GM19043 (cell line): ENCODE measurements around the gene C8A.

ENCODE experiments used
- ATAC-seq: cut with Tn5 transposase; IDR thresholded peaks from one replicate; pipeline ENCODE4 v1.9.1; 2021; ENCODE audit warnings: low read depth; ENCODE audit not compliant: unreplicated experiment

C8A gene

DNA sequence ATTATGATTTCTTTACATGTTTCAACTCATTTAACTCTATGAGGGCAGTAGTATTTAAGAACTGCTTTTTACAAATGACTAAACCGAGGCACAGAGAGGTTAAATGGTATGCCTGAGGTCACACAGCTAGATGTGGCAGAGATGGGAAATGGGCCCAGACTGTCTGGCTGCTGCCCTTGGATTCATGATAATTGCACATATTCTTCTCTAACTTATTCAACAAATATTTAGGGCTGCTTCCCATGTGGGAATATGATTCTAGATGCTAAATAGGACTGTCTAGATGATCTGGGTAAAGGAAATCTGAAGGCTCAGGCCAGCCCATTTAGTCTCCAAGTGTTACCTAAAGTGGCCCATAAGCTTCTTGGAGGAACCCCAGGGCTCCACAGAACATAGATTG, 26.2 kb downstream of the C8A start:
- no peak for ATAC-seq

DNA sequence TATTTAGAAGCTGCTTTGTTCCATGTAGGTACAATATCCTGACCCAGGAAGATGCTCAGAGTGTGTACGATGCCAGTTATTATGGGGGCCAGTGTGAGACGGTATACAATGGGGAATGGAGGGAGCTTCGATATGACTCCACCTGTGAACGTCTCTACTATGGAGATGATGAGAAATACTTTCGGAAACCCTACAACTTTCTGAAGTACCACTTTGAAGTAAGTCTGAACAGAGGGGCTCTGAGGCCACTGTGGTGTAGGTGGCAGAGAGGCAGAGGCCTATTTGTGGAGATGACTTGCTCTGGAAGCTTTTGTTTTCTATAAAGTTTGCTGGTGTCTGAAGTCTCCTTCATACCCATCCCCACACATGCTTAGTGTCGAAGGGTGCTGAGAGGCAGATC, 26.8 kb downstream of the C8A start:
- ATAC-seq, result no peak

DNA sequence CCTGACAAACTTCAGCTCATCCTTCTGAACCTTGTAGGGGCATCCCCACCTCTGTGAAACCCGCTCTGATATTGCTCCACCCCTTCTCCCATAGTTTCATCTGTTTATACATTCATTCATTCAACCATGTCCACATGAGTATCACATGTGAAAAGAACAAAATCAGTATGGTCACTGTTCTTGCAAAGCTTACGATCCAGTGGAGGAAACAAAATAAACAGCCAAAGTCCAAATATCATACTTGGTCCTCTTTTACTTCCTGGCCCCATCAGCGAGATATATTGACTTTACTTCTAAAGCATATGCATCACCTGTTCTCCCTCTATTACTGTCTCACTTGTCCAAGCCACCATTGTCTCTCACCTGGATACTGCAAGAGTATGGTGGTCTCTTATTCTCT, 35.6 kb downstream of the C8A start:
- no peak for ATAC-seq

DNA sequence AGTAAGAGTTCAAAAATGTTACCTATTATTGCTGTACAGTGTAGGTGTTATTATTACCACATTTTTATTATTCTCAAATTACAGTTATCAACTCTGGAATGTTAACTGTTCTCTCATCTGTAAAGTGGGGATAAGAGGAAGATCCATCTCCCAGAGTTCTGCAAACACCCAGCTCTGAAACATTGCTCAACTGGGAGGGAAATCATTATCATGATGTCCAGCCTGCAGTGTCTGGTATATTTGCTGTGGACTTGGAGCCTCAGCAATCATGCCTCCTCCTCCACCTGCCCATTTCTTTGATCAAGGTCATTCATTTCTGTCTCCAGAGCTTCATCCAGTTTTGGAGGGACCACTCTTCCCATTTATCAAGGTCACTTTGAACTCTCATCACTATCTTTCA, 39.4 kb downstream of the C8A start:
- no peak for ATAC-seq

DNA sequence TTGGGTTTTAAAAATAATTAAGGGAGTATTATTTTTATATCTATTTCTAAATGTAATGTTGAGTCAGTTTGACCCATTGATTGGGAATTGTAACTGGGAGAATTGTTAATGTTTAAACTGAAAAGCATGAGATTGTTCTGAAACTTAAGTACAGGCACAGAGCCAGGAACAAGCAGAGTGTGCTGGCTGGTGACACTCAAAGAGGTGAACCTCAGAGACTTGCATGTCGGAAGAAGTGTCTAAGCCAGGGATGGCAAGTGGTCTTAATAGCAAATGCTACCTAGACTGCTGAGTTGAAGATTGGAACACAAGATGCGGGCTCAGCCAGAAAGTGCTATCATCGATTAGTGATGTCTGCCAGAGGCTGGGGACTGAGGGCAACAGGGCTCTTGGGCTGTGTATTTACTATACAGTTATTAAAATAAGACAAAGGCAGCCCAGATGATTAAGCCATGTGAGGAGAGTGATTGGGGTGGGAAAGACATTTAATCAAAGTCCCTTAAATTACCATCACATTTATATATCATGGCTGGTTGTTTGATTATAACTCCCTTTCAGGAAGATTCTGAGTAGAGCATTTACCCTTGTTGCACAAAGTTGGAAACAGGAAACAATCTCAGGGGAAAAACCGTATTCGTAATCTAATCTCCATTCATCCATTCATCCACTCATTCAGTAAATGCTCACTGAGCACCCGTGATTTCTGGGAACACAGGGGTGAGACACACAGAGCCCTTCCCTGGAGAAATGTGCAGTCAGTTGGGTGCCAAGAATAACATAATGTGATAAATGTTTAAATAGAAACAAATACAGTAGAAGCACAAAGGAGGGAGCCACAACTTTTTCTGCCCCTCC, 42.8 kb downstream of the C8A start:
- ATAC-seq, result no peak

DNA sequence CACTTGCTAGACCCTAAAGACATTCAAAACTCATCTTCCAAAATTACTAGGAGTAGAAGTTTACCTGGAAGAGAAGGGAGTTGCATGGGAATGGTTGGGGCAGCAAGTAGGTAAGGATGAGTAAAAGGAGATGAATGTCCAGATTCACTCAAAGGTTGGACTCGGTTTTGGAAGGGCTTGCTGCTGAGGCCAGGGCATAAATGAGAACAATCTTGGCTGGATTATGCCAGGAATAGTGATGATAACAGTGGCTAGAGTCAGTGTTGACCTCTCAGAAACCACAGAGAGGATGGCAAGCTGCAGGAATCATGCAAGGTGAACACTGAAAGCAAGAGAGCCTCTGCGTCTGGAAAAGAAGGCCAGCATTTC, 43.4 kb downstream of the C8A start:
- ATAC-seq, result no peak

DNA sequence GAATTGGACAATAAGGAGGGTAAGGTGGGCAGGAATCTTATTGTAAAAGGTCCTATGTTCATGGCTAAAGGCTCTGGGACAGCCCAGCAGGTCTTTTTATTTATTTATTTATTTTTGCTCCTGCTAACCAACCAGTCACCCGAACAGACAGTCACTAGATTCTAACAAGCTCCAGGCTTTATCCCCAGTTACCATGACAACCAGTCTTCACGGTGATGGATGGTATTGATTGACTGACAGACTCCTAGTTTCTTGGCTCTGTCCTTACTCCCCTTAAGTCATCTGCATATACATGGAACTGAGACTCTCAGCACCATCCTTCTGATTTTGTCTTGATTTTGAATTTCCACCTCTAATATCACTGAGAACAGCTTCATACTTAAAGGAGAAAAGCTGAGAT, 44.3 kb downstream of the C8A start:
- no peak for ATAC-seq

DNA sequence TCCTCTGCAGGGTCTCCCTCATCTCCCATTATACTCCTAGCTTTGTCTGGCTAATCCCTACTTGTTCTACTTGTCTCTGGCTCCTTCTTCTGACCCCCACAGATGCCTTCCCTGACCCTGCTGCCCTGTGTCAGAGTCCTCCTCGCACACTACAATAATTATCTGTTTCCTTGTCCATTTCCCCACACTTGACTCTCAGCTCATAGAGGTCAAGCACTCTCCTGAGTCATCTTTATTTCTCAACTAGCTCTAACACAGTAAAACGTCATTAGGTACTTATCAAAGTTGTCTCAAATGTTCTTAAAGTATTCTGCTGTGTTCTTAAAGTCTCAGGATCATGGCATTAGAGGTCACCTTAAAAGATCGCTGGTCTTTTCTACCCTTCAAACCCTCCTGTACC, 47.1 kb downstream of the C8A start:
- no peak for ATAC-seq

DNA sequence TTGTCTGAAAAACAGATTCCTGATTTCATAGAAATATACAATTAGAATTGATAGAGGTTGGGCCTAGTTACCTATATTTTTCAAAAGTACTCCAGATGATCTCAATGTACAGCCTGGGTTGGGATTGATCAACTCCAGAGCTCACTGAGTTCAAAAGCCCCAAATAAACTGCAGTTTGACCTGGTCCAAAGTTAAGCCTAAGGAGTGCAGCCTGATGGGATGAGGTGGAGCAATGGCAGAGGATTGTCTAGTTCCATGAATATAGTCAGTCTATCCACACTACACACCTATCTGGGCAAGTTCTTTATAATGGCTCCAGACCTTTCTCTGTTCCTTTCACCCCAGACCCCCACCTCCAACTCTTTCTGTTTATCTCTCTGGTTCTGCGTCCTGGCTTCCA, 49.2 kb downstream of the C8A start:
- no peak for ATAC-seq

DNA sequence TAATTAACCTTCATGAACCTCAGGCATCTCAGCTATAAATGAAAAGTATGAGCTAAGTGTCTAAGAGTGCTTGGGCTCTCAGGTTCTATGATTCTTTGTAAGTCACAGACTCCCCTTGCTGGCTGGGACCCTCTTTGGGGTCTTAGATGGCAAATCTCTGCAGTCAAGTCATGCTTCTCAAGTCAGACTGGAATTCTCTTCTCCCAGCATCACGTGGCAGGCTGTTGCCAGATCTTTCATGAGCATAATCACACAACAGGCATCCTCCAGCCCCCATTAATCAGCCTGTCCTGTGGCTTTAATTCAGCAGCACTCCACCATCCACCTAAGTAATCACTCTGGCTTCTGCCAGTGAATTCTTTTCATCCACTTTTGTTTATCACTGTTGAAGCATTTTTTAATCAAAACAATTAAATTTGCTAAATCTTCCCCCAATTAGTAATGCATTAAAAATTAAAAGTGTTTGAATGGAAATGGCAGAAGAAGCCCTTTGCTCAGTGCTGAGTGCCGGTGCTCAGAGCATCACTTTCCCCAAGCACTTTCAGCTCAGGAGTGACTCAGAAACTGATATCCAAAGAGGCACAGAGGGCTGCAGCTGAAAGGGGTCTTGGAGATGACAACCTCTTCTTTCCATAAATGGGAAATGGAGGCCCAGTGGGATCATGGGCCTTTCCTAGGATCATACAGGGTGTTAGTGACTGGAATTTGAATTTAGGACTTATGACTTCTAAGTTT, 50.2 kb downstream of the C8A start:
- no peak for ATAC-seq

DNA sequence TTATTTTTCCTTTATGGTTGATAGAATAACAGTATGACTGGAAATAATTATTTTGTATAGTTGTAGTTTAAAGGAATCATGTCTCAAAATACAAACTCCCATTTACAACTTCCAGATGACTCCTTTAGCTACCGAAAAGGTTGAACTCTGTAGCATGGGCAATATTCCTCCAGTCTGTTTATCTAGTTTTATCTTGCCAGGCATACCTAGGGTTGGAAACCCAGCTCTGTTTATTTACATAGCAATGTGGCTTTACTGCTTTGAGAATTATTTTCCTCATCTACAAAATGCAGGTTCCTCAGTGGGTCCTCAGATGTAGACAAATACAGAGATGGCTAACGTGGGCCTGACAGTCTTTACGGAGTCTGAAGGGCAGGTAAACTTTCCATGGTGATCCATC, 51.1 kb downstream of the C8A start:
- no peak for ATAC-seq

DNA sequence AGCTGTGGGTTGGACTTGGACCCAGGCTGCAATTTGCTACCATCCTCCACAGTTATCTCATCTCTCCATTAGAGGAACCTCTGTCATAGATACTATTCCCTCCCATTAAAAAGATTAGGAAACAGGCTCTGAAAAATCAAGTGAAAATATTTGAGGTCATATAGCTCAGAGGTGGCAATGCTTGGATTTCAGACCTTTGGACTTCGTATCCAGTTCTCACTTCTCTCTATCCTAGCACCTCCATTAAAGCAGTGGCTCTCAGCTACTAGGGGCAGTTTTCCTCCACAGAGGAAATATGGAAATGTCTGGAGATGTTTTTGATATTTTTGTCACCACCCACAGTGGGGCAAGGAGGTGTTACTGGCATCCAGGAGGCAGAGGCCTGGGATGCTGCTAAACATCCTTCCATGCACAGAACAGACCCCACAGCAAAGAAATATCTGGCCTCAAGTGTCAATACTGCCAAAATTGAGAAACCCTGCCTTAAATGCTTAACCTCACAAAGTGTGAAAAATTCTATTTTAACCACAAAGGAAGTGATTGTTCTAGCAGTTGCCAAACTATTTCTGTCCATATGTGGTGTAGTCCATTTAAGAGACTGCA, 54.1 kb downstream of the C8A start:
- ATAC-seq, result no peak

DNA sequence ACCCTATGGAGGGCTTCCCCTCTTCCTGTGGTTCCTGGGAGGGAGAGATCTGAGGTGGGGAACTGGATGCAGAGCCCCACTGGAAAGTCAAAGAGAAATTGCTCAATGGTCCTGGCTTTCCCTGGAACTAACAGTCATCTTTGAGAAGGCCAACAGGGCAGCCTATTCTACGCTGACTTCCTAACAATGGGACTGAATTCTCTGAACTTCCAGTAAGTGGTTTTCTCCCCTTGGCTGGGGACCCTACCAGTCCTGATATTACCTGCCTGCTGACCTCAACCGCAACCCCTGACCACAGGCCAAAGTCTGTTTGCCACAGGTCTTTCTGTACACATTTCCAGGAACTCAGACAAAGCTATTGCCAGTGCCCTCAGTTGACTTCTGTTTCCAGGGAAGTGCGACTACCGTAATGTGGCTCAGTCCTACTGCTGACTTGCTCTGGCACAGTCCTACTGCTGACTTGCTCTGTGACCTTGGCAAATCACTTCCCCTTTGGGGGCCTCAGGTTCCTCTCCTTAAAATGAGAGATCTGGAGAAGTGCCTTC, 55.9 kb downstream of the C8A start:
- ATAC-seq, result no peak

DNA sequence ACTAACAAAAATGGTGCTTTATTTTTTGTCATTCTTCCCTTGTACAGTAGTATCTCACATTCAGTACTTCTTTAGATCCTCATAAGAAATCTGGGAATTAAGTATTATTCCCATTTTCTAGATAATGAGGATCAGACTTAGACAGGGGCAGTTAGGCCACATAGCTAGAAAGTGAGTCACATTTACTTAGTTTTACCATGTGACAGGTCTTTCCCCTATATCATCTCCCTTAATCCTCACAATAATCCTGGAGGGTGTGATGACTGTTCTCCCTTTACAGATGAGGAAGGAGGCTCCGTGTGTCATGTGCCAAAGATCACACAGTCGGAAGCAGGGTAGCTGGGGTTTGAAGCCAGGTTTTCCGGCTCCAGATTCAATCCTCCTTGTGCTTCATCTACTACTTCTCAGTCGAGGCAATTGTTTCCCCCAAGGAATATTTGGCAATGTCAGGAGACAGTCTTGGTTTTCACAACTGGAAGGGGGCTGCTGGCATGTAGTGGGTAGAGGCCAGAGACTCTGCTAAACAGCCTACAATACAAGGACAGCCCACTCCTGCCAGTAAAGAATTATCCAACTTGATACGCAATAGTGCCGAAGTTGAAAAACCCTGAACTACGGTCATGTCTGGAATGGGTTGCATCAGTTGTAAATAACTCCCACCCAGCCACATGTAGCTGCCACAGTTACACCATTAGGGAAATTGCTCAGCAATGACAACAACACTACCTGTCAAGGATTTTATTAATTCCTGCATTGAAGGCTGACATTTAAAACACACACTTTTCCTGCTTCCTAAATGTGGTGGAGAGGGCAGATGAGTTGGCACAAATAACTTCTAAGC, 56.7 kb downstream of the C8A start:
- ATAC-seq, result no peak

DNA sequence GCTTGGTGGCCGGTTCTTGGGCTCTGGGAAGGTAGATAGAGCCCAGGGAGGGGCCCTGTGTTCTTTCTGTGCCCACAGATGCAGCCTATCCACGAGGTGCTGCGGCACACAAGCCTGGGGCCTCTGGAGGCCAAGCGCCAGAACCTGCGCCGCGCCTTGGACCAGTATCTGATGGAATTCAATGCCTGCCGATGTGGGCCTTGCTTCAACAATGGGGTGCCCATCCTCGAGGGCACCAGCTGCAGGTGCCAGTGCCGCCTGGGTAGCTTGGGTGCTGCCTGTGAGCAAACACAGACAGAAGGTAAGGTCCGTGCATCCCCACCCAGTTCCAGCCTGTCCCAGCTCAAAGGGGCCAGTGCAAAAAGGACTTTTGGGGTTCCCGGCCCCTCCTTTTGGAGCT, 57.7 kb downstream of the C8A start:
- ATAC-seq, result no peak

DNA sequence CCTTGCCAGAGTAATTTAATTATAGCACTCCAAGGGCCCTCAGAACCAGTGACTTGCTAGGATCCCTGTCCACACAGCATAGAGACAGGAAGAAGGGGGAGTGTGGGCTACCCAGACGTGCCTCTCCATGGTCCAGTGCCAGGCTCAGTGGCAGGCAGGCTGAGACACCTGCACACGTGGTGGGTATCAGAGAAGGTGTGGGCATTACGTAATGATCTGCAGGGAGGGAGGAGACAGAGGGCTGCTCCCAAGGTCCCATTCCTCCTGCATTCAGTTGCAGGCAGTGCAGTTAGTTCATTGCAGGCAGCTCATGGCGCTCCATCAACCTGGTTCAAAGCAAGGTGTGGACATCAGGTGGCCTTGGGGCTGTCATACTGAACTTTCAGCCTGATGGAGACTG, 61.4 kb downstream of the C8A start:
- ATAC-seq, result no peak

DNA sequence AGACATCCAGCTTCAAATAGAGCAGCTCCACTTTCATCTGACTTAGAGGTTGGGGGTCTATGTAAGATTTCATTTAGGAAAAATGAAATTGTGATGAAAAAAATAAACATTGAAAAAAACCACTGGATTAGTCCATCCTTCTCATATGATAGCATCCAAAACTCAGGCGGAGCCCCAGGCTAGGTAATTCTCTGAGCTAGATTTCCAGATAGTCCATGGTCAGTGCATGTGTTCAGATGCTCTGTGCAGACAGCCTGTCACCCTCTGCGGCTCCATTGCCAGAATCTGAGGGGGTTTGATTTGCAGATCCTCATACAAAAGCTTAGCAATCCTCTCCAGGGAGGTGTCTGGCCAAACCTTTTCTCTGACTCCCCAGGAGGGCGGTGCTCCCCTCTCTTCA, 62.0 kb downstream of the C8A start:
- no peak for ATAC-seq

DNA sequence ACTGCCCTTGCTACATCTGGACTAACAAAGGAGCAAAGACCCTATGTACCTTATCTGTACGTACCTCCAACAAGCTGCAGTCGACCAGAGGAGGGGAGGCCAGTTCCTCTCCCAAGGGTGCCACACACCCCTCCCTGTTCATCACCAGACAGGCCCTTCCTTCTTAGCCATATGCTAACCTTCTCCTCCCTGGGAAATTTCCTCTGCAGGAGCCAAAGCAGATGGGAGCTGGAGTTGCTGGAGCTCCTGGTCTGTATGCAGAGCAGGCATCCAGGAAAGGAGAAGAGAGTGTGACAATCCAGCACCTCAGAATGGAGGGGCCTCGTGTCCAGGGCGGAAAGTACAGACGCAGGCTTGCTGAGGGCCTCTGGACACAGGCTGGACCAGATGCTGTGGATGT, 62.8 kb downstream of the C8A start:
- no peak for ATAC-seq

DNA sequence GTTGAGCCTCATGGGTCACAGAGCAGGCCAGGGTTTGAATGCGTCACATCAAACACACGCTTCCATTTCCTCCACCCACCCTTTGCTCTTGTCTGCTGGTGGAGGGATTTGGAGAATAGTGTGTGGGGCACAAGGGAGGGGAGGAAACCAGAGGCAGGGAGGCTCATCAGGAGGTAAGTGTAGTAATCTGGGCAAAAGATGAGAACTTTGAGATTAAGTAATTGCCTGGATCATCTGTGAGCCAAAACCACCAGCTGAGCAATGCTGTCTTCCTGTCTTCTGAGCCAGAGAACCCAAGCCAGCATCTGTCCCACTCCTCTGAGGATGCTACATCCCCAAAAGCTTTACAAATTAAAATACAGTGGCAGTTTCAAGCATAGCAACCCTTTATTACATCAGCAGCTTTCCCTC, 66.0 kb downstream of the C8A start:
- ATAC-seq, result no peak

DNA sequence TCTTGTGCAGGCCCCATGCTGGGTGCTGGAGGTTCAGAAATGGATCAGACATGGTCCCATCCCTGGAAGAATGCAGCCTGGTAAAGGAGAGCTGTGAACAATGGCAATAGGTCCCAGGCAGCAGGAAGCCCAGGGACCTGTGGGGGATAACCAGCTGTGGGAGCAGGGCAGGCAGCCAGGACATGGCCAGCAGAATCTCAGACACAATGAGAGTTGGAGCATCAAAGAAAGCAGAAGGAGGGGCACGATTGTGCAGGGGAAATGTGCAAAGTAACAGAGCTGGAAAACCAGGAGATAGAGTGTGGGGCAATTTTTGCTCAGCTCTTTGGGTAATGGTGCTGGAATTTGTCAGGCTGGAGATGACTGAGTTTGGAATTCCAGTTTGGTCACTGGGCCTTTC, 66.9 kb downstream of the C8A start:
- no peak for ATAC-seq

DNA sequence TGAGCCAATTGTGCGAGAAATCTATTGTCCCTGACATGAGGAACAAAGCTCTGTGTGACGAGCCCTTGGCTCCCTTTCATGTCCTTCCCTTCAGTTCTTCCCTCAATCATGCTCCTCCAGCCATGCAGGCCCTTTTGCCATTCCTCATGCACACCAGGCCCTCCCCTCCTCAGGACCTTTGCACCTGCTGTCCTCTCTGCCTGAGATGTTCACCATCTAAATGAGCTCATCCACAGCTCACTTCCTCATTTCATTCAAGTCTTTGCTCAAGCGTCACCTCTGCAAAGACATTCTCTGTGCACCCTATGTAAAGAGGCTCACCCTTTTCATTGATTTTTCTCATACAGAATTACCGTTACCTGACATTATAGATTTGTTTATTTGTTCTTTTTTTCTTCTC, 67.5 kb downstream of the C8A start:
- ATAC-seq, result no peak
